Lower leg skin (tissue), 3 donors: ENCODE data around the gene ISLR.

ENCODE experiments used
- CTCF ChIP-seq, 3 donors: fragments of 450-650 bp; IDR thresholded peaks; one replicate each; pipeline ENCODE4 v1.5.1; 2016; ENCODE audit warnings: antibody characterized with exemption in 3 of 3, mild to moderate bottlenecking in 3 of 3, moderate library complexity in 2 of 3
- POLR2A ChIP-seq, 2 donors: fragments of 450-650 bp; IDR thresholded peaks; one replicate each; pipeline ENCODE4 v1.6.1; 2016 to 2017; ENCODE audit warnings: antibody characterized with exemption in 2 of 2, mild to moderate bottlenecking in 1 of 2, moderate library complexity in 1 of 2

GRCh38 chr15:74136814-74137536 lies 36.5 kb upstream of the ISLR start:
- TF ChIP-seq CTCF (IDR thresholded peaks at IDR 0.05) (no peak), POLR2A (IDR thresholded peaks at IDR 0.05) (no peak)
